Measurements from ENCODE around the gene ZNF213. TPM values are rescaled to one million over a fixed set of nuclear protein-coding genes. Genes with fewer than 3 reads are reported as not detected.

The ZNF213 gene, protein sequence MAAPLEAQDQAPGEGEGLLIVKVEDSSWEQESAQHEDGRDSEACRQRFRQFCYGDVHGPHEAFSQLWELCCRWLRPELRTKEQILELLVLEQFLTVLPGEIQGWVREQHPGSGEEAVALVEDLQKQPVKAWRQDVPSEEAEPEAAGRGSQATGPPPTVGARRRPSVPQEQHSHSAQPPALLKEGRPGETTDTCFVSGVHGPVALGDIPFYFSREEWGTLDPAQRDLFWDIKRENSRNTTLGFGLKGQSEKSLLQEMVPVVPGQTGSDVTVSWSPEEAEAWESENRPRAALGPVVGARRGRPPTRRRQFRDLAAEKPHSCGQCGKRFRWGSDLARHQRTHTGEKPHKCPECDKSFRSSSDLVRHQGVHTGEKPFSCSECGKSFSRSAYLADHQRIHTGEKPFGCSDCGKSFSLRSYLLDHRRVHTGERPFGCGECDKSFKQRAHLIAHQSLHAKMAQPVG
- total RNA-seq (10 to 100 TPM in 1 of 7 donors, 1 to 10 TPM in 6; 6.8 to 11.4 (median 7.9) TPM), polyA plus RNA-seq (1 to 10 TPM; 2.4 to 5.9 (median 2.9) TPM)
- long read RNA-seq, donor 1, partial matches to known transcripts: 0 of 3 reads
- long read RNA-seq, donor 1, other reads (novel, unspliced or antisense): 0 of 3 reads
- long read RNA-seq, donor 2, partial matches to known transcripts: 0 of 4 reads
- long read RNA-seq, donor 2, other reads (novel, unspliced or antisense): 0 of 4 reads

DNA sequence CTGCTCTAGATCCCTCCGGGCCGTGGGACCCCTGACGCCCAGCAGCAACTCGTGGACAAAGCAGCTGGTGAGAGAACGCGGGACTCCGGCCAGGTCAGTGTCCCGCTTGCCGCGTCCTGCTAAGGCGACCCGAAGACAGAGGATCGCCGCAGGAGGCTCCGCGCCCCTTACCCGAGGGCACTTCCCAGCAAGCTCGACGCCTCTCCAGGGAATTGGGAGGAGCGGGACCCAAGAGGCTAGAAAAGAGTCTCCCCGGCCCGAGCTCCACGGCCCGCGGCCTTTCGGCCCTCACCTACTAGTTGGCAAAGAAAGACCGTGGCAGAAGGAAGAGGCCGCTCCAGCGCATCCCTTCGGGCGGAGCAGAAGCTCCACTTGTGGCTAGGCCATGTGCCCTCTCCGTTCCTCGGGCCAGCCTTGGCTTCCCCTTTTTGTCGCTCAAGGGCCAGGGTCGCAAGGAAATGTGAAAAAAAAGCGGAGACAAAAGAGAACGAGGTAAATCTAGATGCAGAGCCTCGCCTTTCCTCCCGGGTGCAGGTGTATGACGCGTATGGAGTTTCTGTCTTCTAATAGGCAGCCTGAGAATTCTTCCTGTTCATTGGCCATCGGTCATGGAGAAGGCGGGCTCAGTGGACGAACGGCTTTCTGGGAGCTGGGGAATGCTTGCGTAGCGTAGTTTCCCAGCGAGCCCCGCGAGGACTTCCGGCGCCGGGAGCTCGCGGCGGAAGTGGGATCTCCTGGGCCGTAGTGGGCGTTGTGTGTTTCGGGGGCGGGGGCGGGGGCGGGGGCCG, at the start of gene ZNF213:
TSS of gene ZNF213 (plus strand) at position 692 of the 788 bp plus-strand sequence. CDS start 2,252 bp downstream, outside the sequence.
- H3K36me3 ChIP-seq: peaks cover 0 to 45% (median 20%) of the 10 kb centered on the region in 6 donors
- peaks cover 18 to 77% (median 49%) of the 10 kb centered on the region in 6 donors for H3K4me1 ChIP-seq
- intact Hi-C loops (cut with DNase I; ENCODE audit: low total_unique reads): no loop called here
- TF ChIP-seq, protein P1, sequence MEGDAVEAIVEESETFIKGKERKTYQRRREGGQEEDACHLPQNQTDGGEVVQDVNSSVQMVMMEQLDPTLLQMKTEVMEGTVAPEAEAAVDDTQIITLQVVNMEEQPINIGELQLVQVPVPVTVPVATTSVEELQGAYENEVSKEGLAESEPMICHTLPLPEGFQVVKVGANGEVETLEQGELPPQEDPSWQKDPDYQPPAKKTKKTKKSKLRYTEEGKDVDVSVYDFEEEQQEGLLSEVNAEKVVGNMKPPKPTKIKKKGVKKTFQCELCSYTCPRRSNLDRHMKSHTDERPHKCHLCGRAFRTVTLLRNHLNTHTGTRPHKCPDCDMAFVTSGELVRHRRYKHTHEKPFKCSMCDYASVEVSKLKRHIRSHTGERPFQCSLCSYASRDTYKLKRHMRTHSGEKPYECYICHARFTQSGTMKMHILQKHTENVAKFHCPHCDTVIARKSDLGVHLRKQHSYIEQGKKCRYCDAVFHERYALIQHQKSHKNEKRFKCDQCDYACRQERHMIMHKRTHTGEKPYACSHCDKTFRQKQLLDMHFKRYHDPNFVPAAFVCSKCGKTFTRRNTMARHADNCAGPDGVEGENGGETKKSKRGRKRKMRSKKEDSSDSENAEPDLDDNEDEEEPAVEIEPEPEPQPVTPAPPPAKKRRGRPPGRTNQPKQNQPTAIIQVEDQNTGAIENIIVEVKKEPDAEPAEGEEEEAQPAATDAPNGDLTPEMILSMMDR (IDR thresholded peaks at IDR 0.05 in 8 of 11, conservative IDR thresholded peaks at IDR 0.05 in 3 of 11): peak in 3 of 11 experiments; percentile 24 to 46 (median 32)
- TF ChIP-seq POLR2A (IDR thresholded peaks at IDR 0.05) (peak; percentile 60 to 71 (median 68)), POLR2AphosphoS5 (IDR thresholded peaks at IDR 0.05) (peak; percentile 89 to 98 (median 91))
- no peaks in the 10 kb centered on the region for H3K9me3 ChIP-seq
- no peaks in the 10 kb centered on the region for H3K27me3 ChIP-seq (replicated peaks in 1 of 7)
- peak within 1 kb of the TSS; percentile 96 to 99 (median 97) for H3K27ac ChIP-seq
- H3K4me3 ChIP-seq: peak within 1 kb of the TSS; percentile 74 to 97 (median 92)
- WGBS, 5 donors: 0 to 1% (median 0%) methylated on average over 51 to 63 of the region's 63 CpGs
- peak; percentile 96 for DNase-seq

DNA sequence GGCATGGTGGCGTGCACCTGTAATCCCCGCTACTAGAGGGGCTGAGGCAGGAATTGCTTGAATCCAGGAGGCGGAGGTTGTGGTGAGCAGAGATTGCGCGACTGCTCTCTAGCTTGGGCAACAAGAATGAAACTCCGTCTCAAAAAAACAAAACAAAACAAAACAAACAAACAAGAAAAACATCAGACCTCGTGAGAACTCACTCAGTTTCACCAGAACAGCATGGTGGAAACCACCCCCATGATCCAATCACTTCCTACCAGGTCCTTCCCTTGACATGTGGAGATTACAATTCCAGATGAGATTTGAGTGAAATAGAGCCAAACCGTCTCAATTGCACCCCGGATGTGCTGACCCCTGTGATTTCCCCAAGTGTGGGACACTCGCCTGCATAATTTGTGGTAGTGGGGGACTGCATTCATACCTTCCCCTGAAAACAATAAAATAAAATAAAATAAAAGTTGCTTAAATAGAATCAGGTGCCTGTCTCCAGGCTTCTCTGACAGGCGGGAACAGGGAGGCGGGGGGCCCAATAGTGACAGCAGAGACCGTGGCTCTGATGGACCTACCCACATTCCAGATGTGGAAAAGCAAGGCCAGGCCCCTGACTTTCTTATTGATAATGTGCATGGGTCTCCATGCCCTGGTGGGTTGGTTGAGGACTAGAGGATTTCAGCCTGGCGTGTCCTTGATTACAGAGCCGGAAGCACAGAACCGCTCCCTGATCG, 48.8 kb upstream of the ZNF213 start:
- TF ChIP-seq, protein P1 (IDR thresholded peaks at IDR 0.05 in 8 of 11, conservative IDR thresholded peaks at IDR 0.05 in 3 of 11): no peak
- no peak for TF ChIP-seq POLR2AphosphoS5 (IDR thresholded peaks at IDR 0.05)
- TF ChIP-seq POLR2A (IDR thresholded peaks at IDR 0.05): no peak

DNA sequence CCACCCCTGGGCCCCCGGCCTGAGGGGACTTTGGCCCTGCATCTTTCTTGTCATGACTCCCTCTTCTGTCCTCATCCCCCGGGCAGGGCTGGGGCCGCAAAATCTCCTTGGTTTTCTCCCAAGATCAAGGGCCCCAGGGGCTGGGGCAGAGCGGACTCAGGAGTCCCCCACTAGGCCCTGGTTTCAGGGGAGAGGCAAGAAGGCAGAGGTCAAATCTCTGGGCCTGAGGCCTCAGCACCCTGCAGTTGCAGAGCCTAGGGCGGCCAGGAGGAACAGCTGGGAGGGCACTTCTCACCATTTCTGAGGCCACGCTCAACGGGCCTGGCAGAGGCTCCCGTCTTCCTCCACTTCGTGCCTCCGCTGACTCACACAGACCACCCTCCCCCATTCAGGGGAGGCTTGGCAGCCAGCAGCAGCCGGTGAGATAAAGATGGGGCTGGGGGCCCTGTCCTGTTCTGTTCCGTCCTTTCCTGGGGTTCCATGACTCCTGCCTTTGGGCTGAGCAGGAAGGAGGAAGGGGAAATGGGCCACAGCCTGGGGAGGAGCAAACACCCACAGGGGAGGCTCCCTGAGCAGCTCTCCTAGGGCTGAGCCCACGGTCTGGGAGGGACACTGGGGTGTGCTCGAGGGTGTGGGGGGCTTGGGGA, 48.1 kb upstream of the ZNF213 start:
- intact Hi-C loops (cut with DNase I; ENCODE audit: low total_unique reads): no loop called here
- Histone ChIP-seq H3K9me3 (no peaks in the 10 kb centered on the region), H3K36me3 (no peaks in the 10 kb centered on the region), H3K4me1 (peaks cover 4 to 80% (median 35%) of the 10 kb centered on the region in 6 donors), H3K27ac (peak overlapping the region; percentile 28 to 87 (median 82)), H3K4me3 (peak overlapping the region; percentile 4 to 61 (median 31)), H3K27me3 (replicated peaks in 1 of 7) (peaks cover 0 to 1% (median 0%) of the 10 kb centered on the region in 7 donors)
- DNase-seq: no peak
- TF ChIP-seq POLR2A (IDR thresholded peaks at IDR 0.05) (no peak), POLR2AphosphoS5 (IDR thresholded peaks at IDR 0.05) (no peak)
- TF ChIP-seq, protein P1 (IDR thresholded peaks at IDR 0.05 in 8 of 11, conservative IDR thresholded peaks at IDR 0.05 in 3 of 11): no peak
- WGBS, 5 donors: 34 to 47% (median 44%) methylated on average over 13 to 14 of the region's 14 CpGs

More for the DNA sequence above, 48.8 kb upstream of the ZNF213 start:
- peak overlapping the region in 7 of 8 donors; percentile 4 to 61 (median 31) for H3K4me3 ChIP-seq
- H3K27me3 ChIP-seq (replicated peaks in 1 of 7): no peaks in the 10 kb centered on the region
- WGBS, 5 donors: 69 to 82% (median 74%) methylated on average over 17 of the region's 17 CpGs
- H3K4me1 ChIP-seq: peaks cover 4 to 76% (median 31%) of the 10 kb centered on the region in 6 donors
- intact Hi-C loops (cut with DNase I; ENCODE audit: low total_unique reads): no loop called here
- DNase-seq: peak; percentile 20
- H3K36me3 ChIP-seq: peaks cover 0 to 3% (median 0%) of the 10 kb centered on the region in 6 donors
- peak overlapping the region; percentile 27 to 87 (median 82) for H3K27ac ChIP-seq
- H3K9me3 ChIP-seq: no peaks in the 10 kb centered on the region
